Lower leg skin (tissue), 4 donors: ENCODE measurements around the gene EXOC6B. TPM values are rescaled to one million over a fixed set of nuclear protein-coding genes. Genes with fewer than 3 reads are reported as not detected.

ENCODE experiments used
- DNase-seq, 2 donors: peaks; one replicate each; pipeline ENCODE4 v3.0.0-alpha.2; 2019; ENCODE audit warnings: low spot score in 2 of 2
- H3K4me3 ChIP-seq: fragments of 200-600 bp; sonication (generic); 2 replicates; pipeline ENCODE4 v1.5.1; 2017; ENCODE audit warnings: mild to moderate bottlenecking, low read depth; ENCODE audit not compliant: poor library complexity, severe bottlenecking
- CTCF ChIP-seq, 3 donors: fragments of 450-650 bp; IDR thresholded peaks; one replicate each; pipeline ENCODE4 v1.5.1; 2016; ENCODE audit warnings: antibody characterized with exemption in 3 of 3, mild to moderate bottlenecking in 3 of 3, moderate library complexity in 2 of 3
- POLR2A ChIP-seq, 2 donors: fragments of 450-650 bp; IDR thresholded peaks; one replicate each; pipeline ENCODE4 v1.6.1; 2016 to 2017; ENCODE audit warnings: antibody characterized with exemption in 2 of 2, mild to moderate bottlenecking in 1 of 2, moderate library complexity in 1 of 2
- WGBS, 2 donors: methylation state at CpG; one replicate each; pipeline ENCODE4 v1.1.5; 2018; 5-methylcytosine and 5-hydroxymethylcytosine counted together
- intact Hi-C: fragments of 100-400 bp; cut with DNase I; formaldehyde crosslinking; loops from one replicate; pipeline ENCODE4 v1.15.0; 2023; ENCODE audit warnings: low total_unique reads
- total RNA-seq, 4 donors: library from RNA; depleted of rRNA; stranded (reverse); fragments of >200 nt; gene quantifications; one replicate each; pipeline ENCODE4 v1.1.0, GENCODE V29; 2016

EXOC6B gene
- total RNA-seq, 4 donors from 2014 or later, result 85.8 to 164 (median 103) TPM

GRCh38 chr2:72526623-72527022 lies 299.2 kb downstream of the EXOC6B start:
- intact Hi-C loops, result no loop called here
- no peak for TF ChIP-seq POLR2A (IDR thresholded peaks at IDR 0.05)
- no peak for TF ChIP-seq CTCF (IDR thresholded peaks at IDR 0.05)
- no peak overlapping the region for H3K4me3 ChIP-seq
- WGBS, 2 donors, result 90 to 91% methylated on average over 1 of the region's 1 CpG
- DNase-seq, result no peak

- WGBS, 2 donors, result 100% methylated on average over 2 of the region's 2 CpGs
- TF ChIP-seq POLR2A (IDR thresholded peaks at IDR 0.05) (no peak), CTCF (IDR thresholded peaks at IDR 0.05) (no peak)
- intact Hi-C loops, result no loop called here
- DNase-seq, result no peak
- no peak overlapping the region for H3K4me3 ChIP-seq
Observed at GRCh38 chr2:72524071-72524470, 301.8 kb downstream of the EXOC6B start.

DNA sequence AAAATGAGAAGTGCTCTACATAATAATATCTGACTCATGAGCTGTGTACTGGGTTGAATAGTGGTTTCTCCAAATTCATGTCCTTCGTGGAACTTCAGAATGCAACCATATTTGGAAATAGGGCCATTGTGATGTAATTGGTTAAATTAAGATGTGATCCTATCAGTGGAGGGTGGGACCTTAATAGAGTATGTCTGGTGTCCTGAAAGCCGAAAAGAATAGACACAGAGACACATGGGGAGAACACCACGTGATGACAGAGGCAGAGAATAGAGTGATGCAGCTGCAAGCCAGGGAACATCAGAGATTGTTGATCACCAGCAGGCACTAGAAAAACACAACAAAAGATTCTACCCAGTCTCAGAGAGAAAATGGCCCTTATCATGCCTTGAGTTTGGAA lies 310.1 kb downstream of the EXOC6B start:
- DNase-seq, result no peak
- TF ChIP-seq CTCF (IDR thresholded peaks at IDR 0.05) (no peak), POLR2A (IDR thresholded peaks at IDR 0.05) (no peak)
- WGBS, 2 donors, result 69 to 75% methylated on average over 3 of the region's 3 CpGs
- intact Hi-C loops, result no loop called here
- no peak overlapping the region for H3K4me3 ChIP-seq

GRCh38 chr2:72513011-72513410 lies 312.8 kb downstream of the EXOC6B start:
- 88 to 99% methylated on average over 3 of the region's 3 CpGs for WGBS, 2 donors
- TF ChIP-seq CTCF (IDR thresholded peaks at IDR 0.05), result no peak
- no peak for TF ChIP-seq POLR2A (IDR thresholded peaks at IDR 0.05)
- H3K4me3 ChIP-seq, result no peak overlapping the region
- no peak for DNase-seq
- intact Hi-C loops, result no loop called here

GRCh38 chr2:72512376-72512775 lies 313.5 kb downstream of the EXOC6B start:
- WGBS, 2 donors, result 90 to 93% methylated on average over 1 of the region's 1 CpG
- TF ChIP-seq CTCF (IDR thresholded peaks at IDR 0.05), result no peak
- no peak for TF ChIP-seq POLR2A (IDR thresholded peaks at IDR 0.05)
- DNase-seq, result no peak
- H3K4me3 ChIP-seq, result no peak overlapping the region
- intact Hi-C loops, result no loop called here

DNA sequence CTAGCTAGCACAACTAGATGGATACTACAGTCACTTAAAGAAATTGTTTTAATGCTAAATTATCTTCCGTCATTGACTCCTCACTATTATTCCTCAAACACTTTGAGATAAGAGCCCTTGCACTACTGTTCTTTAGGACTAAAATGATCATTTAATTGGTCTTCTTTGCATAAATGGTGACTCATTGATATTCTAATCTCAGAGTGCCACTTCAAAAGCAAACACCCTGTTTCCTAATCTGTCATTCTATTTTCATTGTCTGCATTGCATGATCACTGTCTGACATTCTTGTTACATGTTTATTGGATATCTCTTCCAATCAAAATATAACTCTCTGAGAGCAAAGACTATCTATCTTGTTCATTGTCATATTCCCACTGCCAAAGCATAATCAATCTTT lies 313.9 kb downstream of the EXOC6B start:
- DNase-seq, result no peak
- WGBS, 2 donors, result 92 to 95% methylated on average over 1 of the region's 1 CpG
- H3K4me3 ChIP-seq, result no peak overlapping the region
- TF ChIP-seq POLR2A (IDR thresholded peaks at IDR 0.05) (no peak), CTCF (IDR thresholded peaks at IDR 0.05) (no peak)
- intact Hi-C loops, result no loop called here
